HG02852 (cell line): ENCODE measurements around the gene ARID5B.
A peak's percentile ranks its signal among the peaks of the same experiment; 100 is the strongest.

ENCODE experiments used
- ATAC-seq: cut with Tn5 transposase; IDR thresholded peaks from one replicate; pipeline ENCODE4 v1.9.1; 2021; ENCODE audit warnings: mild to moderate bottlenecking, moderate library complexity; ENCODE audit not compliant: unreplicated experiment

Gene ARID5B

GRCh38 chr10:61904733-61905725 lies 3.5 kb downstream of the ARID5B start:
- ATAC-seq, result peak; percentile 27

DNA sequence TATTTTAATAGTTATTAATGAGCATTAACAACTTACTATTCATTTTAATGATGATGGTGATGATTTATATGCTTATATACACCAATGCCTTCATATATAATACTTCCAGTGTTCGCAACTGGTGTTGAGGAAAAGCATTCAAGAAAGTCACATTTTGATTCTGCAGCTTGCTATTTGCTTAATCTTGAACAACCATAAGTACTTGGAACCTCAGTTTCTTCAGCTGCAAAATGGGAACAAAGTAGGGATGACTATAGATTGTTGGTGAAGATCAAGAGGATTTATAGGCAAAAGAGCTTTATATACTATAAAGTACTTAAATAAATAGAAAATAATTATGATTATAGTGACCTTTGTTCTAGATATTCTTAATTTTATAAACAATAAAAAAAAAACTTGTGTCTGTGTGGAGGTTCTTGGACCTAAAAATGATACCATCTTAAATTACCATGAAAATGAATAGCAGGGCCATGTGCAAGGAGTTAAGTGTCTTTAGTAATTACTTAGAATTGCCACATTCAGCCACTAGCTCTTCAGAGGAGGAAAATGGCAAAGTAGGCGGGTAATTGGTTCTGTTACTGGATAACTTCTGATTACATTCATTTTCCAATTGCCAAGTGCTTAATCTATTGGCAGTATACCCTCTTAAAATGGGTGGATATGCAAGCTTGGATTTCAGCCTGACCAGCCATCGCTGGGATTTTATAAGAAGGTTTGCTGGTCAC lies 4.5 kb downstream of the ARID5B start:
- ATAC-seq, result no peak

DNA sequence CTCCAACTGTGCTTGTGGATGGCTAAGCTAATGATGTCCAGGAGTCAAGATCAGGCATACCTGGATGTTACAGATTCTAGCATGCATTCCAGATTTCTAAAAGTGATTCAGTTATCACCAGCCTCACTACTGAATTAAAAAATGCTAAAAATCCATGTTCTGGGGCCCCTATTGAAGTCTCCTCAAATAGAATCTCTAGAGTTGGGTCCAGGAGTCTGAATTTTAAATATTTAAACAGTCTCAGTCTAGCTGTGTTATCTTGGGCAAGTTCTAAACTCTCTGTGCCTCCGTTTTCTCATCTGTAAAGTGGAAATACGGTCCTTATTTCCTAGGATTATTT lies 5.0 kb downstream of the ARID5B start:
- no peak for ATAC-seq

DNA sequence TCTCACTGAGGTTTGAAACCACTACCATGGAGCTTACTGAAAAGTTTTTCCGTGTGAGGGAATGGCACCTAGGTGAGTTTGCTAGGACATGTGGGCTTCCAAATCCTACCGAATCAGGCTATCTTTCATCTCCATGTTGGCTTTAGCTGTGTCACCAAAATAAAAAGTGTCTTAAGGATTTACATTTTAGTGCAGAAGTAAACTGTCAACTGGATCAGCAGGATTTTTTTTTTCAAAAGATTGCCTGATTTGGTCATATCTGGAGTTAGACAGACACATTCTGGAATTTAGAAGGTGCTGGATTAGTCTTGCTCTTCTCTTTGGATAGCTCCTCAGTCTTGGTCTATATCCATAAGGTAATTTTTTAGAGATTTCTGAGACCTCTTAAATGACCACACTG lies 5.5 kb downstream of the ARID5B start:
- ATAC-seq, result no peak

DNA sequence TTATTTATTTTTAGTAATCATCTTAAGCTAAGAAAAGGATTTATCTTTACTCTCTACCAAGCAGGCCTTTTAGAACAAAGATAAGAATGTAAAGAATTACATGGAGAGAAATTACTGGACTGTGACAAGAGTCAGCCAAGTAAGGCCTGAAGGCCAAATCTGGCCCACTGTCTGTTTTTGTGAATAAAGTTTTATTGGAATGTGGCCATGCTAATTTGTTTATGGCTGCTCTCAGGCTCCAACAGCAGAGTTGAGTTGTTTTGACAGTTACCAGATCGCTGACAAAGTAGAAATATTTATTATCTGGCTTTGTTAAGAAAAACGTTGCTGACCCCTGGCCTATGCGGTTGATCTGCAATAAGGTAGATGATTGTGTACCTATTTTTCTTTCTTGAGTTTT lies 6.1 kb downstream of the ARID5B start:
- no peak for ATAC-seq

GRCh38 chr10:61910226-61910805 lies 8.8 kb downstream of the ARID5B start:
- no peak for ATAC-seq

- ATAC-seq, result no peak
Measured at GRCh38 chr10:61910894-61911293, 9.4 kb downstream of the ARID5B start.

DNA sequence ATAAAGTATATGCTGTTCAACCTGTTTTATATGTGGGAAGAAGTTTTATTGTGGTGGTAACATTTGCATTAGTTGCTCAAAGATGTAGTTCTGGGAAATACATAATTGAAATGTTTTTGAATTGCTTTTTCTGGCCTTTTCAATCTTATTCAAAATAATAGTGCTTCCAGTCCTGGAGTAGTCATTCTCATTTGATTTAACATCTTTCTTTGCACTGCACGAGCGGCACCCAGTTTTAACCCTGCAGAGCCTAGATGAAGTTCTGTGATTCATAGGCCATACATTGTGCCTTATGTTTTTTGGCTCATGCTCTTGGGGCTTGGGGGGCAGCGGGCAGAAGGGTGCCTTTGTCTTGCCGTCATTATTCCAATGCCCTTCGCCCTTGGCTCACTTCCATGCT lies 9.9 kb downstream of the ARID5B start:
- no peak for ATAC-seq

DNA sequence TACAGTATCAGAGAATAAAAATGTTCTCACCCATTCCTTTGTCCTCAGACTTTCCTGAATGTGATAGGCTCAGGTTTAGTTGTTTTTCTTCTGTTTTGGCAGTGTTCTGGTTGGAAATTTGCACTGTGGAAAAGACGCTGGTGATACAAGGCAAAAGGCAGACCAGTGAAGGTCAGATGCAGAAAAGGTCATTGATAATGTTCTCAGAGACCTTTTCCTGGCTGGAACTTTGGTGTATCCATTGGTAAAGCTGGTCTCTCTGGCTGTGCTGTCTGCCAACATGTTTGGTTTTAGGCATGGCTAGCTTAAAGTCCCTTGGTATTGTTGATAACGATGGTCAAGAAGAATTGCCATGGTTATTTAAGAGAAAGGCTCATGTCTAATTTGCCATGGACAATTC lies 11.5 kb downstream of the ARID5B start:
- ATAC-seq, result no peak

DNA sequence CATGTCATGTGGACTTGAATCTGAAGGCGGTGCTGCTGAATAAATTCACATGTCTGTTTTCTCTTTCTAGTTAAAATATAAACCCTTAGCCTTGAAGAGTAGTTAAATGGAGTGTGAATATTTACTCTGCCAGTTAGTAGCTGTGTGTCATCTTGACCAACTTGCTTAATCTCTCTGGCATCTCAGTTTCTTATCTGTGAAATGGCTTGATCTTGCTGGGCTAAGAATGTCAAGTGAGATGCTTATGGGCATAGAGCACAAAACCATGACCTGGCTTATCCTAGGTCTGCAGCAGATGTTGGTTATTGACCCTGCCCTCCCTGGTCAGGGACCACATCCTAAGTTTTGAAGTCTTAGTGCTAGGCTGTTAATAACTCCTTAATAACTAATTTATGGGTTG lies 16.6 kb downstream of the ARID5B start:
- ATAC-seq, result no peak

GRCh38 chr10:61918989-61919388 lies 17.5 kb downstream of the ARID5B start:
- ATAC-seq, result no peak

- no peak for ATAC-seq
Measured at GRCh38 chr10:61919646-61920215, 18.2 kb downstream of the ARID5B start.

DNA sequence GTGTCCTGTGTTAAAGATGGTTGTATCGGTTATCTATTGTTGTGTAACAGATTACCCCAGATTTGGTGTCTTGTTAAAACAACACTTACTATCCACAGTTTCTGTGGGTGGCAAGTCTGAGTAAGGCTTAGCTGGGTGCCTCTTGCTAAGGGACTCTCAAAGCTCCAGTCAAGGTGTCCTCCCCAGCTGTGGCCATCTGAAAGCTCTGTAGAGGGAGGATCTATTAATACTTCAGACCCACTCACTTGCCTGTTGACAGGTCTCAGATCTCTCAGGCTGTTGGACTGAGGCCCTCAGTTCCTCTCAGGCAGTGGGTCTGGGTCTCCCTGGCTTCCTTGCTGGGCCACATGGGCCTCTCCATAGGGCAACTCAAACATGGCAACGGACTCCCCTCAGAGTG lies 19.6 kb downstream of the ARID5B start:
- peak; percentile 87 for ATAC-seq

DNA sequence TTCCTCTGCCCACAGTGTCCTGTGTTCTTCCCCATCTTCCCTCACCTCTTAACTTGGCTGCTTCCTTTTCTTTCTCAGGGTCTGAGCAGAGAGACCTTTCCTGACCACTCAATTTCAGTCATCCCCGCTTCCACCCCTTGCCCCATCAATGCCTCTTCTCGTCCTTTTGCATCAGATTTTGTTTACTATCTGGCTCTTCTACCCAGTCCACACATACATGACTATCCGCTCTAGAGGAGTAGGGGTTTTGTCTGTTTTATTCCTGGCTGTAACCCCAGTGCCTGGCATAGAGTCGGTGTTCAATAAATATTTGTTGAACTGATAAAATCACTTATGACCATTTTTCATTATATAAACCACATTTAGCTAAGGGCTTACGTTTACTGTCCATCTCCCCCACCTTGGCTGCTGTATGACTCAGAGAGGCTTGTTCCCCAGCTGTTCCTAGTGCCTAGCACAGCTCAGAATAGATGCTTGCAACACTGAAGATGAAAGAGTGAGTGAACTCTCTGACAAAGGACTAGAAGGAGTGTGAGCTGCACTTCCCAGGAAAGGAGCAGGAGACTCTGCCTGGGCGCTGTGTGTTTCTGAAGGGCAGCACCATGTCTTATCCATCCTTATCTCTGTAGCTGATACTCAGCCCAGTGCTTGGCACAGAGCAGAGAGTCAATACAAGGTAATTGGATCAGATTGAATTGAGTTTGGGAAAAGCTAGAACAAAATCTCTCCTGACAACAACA lies 21.9 kb downstream of the ARID5B start:
- ATAC-seq, result no peak

DNA sequence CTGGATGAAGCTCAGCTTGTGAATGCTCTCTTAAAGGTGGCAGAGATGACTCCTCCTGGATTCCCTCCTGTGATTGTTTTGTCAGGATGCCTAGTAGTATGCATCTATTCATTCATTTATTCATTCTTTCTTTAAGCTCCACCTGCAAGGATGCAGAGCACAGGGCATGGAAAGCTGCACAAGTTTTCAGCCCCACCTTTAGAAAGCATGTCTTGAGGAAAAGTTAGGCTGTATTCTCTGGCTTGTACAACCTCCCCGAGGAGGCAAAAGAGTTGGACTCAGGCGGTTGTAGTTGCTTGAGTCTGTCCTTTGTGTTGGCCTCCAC lies 22.4 kb downstream of the ARID5B start:
- ATAC-seq, result no peak

- no peak for ATAC-seq
Measured at GRCh38 chr10:61929555-61929954, 28.1 kb downstream of the ARID5B start.

GRCh38 chr10:61931620-61932332 lies 30.3 kb downstream of the ARID5B start:
- no peak for ATAC-seq

GRCh38 chr10:61933859-61934555 lies 32.5 kb downstream of the ARID5B start:
- no peak for ATAC-seq

DNA sequence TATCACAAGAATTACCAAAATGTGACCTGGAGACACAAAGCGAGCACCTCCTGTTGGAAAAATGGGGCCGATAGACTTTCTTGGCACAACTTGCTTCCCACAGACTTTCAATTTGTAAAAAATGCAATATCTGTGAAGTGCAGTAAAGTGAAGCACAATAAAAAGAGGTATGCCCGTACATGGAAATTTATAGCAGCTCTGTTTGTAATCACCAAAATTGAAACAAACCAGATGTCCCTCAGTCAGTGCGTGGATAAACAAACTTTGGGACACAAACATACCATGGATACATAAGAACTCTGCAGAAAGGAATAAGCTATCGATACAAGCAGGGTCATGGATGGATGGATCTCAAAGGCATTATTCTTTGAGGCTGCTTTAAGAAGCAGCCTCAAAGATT lies 33.6 kb downstream of the ARID5B start:
- no peak for ATAC-seq

DNA sequence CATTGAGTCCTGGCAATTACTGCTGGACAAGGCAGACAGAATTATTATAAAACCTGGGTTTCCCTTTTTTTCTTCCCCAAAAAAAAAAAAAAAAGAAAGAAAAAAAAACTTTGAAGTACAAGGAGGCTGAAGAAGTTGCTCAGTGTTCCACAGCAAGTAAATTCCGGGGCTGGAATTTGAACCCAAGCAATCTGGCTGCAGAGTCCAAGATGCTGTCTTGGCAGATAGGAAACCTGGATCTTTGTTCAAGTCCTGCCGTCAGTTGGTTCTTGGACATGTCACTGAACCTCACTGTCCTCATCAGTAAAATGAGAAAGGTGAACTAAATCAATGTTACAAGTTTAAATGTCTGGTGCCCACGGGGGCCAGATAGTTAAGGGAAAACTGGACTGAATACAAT lies 35.3 kb downstream of the ARID5B start:
- ATAC-seq, result no peak
